Mononuclear cell (primary cell): ENCODE measurements around the gene PCDH7. TPM values are rescaled to one million over a fixed set of nuclear protein-coding genes. Genes with fewer than 3 reads are reported as not detected.

Experiments
- H3K27me3 ChIP-seq: 2 replicates; pipeline ENCODE4 v1.6.0; 2011; ENCODE audit warnings: low read length, control low read depth; ENCODE audit not compliant: insufficient read depth
- H3K4me1 ChIP-seq: 2 replicates; pipeline ENCODE4 v1.5.1; 2011; ENCODE audit warnings: mild to moderate bottlenecking, low read length, control low read depth; ENCODE audit not compliant: insufficient read depth
- H3K4me3 ChIP-seq: 2 replicates; pipeline ENCODE4 v1.5.1; 2011; ENCODE audit warnings: mild to moderate bottlenecking, low read length, moderate library complexity
- H3K9me3 ChIP-seq: 2 replicates; pipeline ENCODE4 v1.5.1; 2011; ENCODE audit warnings: low read depth, mild to moderate bottlenecking, control low read depth, low read length
- total RNA-seq: library from RNA; depleted of rRNA; stranded (reverse); fragments of >200 nt; gene quantifications from one replicate; pipeline ENCODE4 v1.2.3, GENCODE V29; 2012

The PCDH7 gene
- total RNA-seq, 1 donor, result not detected

GRCh38 chr4:30757357-30757756 is 37.2 kb downstream of the PCDH7 start:
- no peaks in the 10 kb centered on the region for H3K9me3 ChIP-seq

GRCh38 chr4:30760551-30760950 is 40.4 kb downstream of the PCDH7 start:
- Histone ChIP-seq H3K27me3 (no peaks in the 10 kb centered on the region), H3K4me1 (no peaks in the 10 kb centered on the region), H3K9me3 (no peaks in the 10 kb centered on the region), H3K4me3 (no peak overlapping the region)

More at GRCh38 chr4:30757357-30757756, 37.2 kb downstream of the PCDH7 start:
- Histone ChIP-seq H3K4me3 (no peak overlapping the region), H3K4me1 (no peaks in the 10 kb centered on the region), H3K27me3 (no peaks in the 10 kb centered on the region)

GRCh38 chr4:30763321-30763727 is 43.2 kb downstream of the PCDH7 start:
- Histone ChIP-seq H3K4me3 (no peak overlapping the region), H3K9me3 (no peaks in the 10 kb centered on the region), H3K27me3 (no peaks in the 10 kb centered on the region), H3K4me1 (no peaks in the 10 kb centered on the region)

GRCh38 chr4:30765022-30765421 is 44.9 kb downstream of the PCDH7 start:
- no peaks in the 10 kb centered on the region for H3K27me3 ChIP-seq

GRCh38 chr4:30767147-30767845 is 47.1 kb downstream of the PCDH7 start:
- Histone ChIP-seq H3K4me3 (no peak overlapping the region), H3K27me3 (no peaks in the 10 kb centered on the region), H3K4me1 (no peaks in the 10 kb centered on the region), H3K9me3 (no peaks in the 10 kb centered on the region)

More at GRCh38 chr4:30765022-30765421, 44.9 kb downstream of the PCDH7 start:
- no peaks in the 10 kb centered on the region for H3K4me1 ChIP-seq
- no peak overlapping the region for H3K4me3 ChIP-seq
- no peaks in the 10 kb centered on the region for H3K9me3 ChIP-seq

- H3K27me3 ChIP-seq, result no peaks in the 10 kb centered on the region
- H3K4me3 ChIP-seq, result no peak overlapping the region
- H3K9me3 ChIP-seq, result no peaks in the 10 kb centered on the region
- no peaks in the 10 kb centered on the region for H3K4me1 ChIP-seq
Measured at GRCh38 chr4:30768277-30768676, 48.1 kb downstream of the PCDH7 start.

GRCh38 chr4:30769093-30769492 is 48.9 kb downstream of the PCDH7 start:
- no peak overlapping the region for H3K4me3 ChIP-seq
- H3K9me3 ChIP-seq, result no peaks in the 10 kb centered on the region
- H3K4me1 ChIP-seq, result no peaks in the 10 kb centered on the region
- no peaks in the 10 kb centered on the region for H3K27me3 ChIP-seq

GRCh38 chr4:30770049-30770549 is 49.9 kb downstream of the PCDH7 start:
- Histone ChIP-seq H3K9me3 (no peaks in the 10 kb centered on the region), H3K27me3 (no peaks in the 10 kb centered on the region), H3K4me1 (no peaks in the 10 kb centered on the region), H3K4me3 (no peak overlapping the region)

GRCh38 chr4:30770812-30771211 is 50.6 kb downstream of the PCDH7 start:
- Histone ChIP-seq H3K4me1 (no peaks in the 10 kb centered on the region), H3K27me3 (no peaks in the 10 kb centered on the region), H3K4me3 (no peak overlapping the region), H3K9me3 (no peaks in the 10 kb centered on the region)

- no peaks in the 10 kb centered on the region for H3K27me3 ChIP-seq
- H3K9me3 ChIP-seq, result no peaks in the 10 kb centered on the region
- H3K4me1 ChIP-seq, result no peaks in the 10 kb centered on the region
- H3K4me3 ChIP-seq, result no peak overlapping the region
Measured at GRCh38 chr4:30776451-30776850, 56.3 kb downstream of the PCDH7 start.

- H3K4me3 ChIP-seq, result no peak overlapping the region
- H3K4me1 ChIP-seq, result no peaks in the 10 kb centered on the region
- no peaks in the 10 kb centered on the region for H3K9me3 ChIP-seq
- H3K27me3 ChIP-seq, result no peaks in the 10 kb centered on the region
Measured at GRCh38 chr4:30776921-30777415, 56.8 kb downstream of the PCDH7 start.
